Transverse colon (tissue), 3 donors: ENCODE data around the gene ANKEF1.

ENCODE experiments used
- POLR2A ChIP-seq: fragments of 450-650 bp; IDR thresholded peaks from one replicate; pipeline ENCODE4 v1.6.1; 2016; ENCODE audit warnings: antibody characterized with exemption, mild to moderate bottlenecking, moderate library complexity
- TF ChIP-seq, protein P1 (sequence below), 5 experiments: fragments of 200-600 bp in 3 of 5; fragments of 450-650 bp in 2 of 5; sonication (generic) in 3 of 5; IDR thresholded peaks; 1 replicate in 2 of 5; 2 replicates in 3 of 5; pipeline ENCODE4 v1.5.1; 2016 to 2017; ENCODE audit warnings: antibody characterized with exemption in 5 of 5, inconsistent platforms in 3 of 5, mild to moderate bottlenecking in 2 of 5, moderate library complexity in 1 of 5

- TF ChIP-seq POLR2A: no peak
- TF ChIP-seq, protein P1, sequence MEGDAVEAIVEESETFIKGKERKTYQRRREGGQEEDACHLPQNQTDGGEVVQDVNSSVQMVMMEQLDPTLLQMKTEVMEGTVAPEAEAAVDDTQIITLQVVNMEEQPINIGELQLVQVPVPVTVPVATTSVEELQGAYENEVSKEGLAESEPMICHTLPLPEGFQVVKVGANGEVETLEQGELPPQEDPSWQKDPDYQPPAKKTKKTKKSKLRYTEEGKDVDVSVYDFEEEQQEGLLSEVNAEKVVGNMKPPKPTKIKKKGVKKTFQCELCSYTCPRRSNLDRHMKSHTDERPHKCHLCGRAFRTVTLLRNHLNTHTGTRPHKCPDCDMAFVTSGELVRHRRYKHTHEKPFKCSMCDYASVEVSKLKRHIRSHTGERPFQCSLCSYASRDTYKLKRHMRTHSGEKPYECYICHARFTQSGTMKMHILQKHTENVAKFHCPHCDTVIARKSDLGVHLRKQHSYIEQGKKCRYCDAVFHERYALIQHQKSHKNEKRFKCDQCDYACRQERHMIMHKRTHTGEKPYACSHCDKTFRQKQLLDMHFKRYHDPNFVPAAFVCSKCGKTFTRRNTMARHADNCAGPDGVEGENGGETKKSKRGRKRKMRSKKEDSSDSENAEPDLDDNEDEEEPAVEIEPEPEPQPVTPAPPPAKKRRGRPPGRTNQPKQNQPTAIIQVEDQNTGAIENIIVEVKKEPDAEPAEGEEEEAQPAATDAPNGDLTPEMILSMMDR (IDR thresholded peaks at IDR 0.05): no peak
Measured at GRCh38 chr20:10080574-10080973, 45.8 kb downstream of the ANKEF1 start.
